H1 (cell line): ENCODE results near the gene OR4M1. TPM values are rescaled to one million over a fixed set of nuclear protein-coding genes. Genes with fewer than 3 reads are reported as not detected.

Experiments used
- CTCF ChIA-PET: fragments of 300-600 bp; sonication (Branson Sonifier 250); formaldehyde crosslinking; loops from one replicate; lab custom pipeline; 2021; ENCODE audit not compliant: partially characterized antibody; lab: Charles Lee
- POLR2A ChIA-PET: fragments of 300-600 bp; sonication (Branson Sonifier 250); formaldehyde crosslinking; loops from one replicate; lab custom pipeline; 2021; ENCODE audit warnings: inconsistent platforms; ENCODE audit not compliant: partially characterized antibody; lab: Charles Lee
- DNase-seq, 2 experiments: peaks; one replicate each; pipeline versions ENCODE4 v3.0.0 to v3.0.0-alpha.2; 2010 to 2022; ENCODE audit warnings: low spot score in 2 of 2, low read depth in 1 of 2, mixed read lengths in 1 of 2
- FAIRE-seq: peaks from 2 replicates; lab custom pipeline; 2011; peaks lifted over from hg19 to GRCh38; lab: Jason Lieb, UNC
- H2AFZ ChIP-seq: 2 replicates; pipeline ENCODE4 v1.8.1; 2012; ENCODE audit warnings: low read length, inconsistent platforms
- H2AK5ac ChIP-seq: 2 replicates; pipeline ENCODE4 v1.6.1; 2013; ENCODE audit warnings: low read depth, low read length
- H2BK120ac ChIP-seq: replicated peaks from 2 replicates; pipeline ENCODE3; 2013; ENCODE audit warnings: low read depth, low read length, inconsistent platforms
- H2BK12ac ChIP-seq: 2 replicates; pipeline ENCODE4 v1.6.1; 2013; ENCODE audit warnings: low read depth, low read length
- H2BK15ac ChIP-seq: 2 replicates; pipeline ENCODE4 v1.6.1; 2013; ENCODE audit warnings: low read length
- H2BK20ac ChIP-seq: 2 replicates; pipeline ENCODE4 v1.6.1; 2013; ENCODE audit warnings: low read length
- H2BK5ac ChIP-seq: 2 replicates; pipeline ENCODE4 v1.6.1; 2013; ENCODE audit warnings: low read depth, low read length
- H3K14ac ChIP-seq: 2 replicates; pipeline ENCODE4 v1.6.1; 2013; ENCODE audit warnings: inconsistent platforms; ENCODE audit not compliant: insufficient read length
- H3K18ac ChIP-seq: 2 replicates; pipeline ENCODE4 v1.6.1; 2013; ENCODE audit warnings: low read length; ENCODE audit errors: extremely low read depth
- H3K23ac ChIP-seq: 2 replicates; pipeline ENCODE4 v1.6.1; 2013; ENCODE audit warnings: inconsistent platforms; ENCODE audit not compliant: insufficient read length
- H3K23me2 ChIP-seq: 2 replicates; pipeline ENCODE4 v1.6.1; 2013; ENCODE audit warnings: low read depth, low read length
- H3K27ac ChIP-seq: 2 replicates; pipeline ENCODE4 v1.6.1; 2011; ENCODE audit warnings: low read depth, low read length, inconsistent platforms
- H3K27me3 ChIP-seq, 4 experiments: replicated peaks in 1 of 4; 1 replicate in 1 of 4; 2 replicates in 3 of 4; pipeline versions ENCODE4 v1.6.1 to v1.8.1; 2011 to 2013; ENCODE audit warnings: low read length in 3 of 4, mild to moderate bottlenecking in 3 of 4, inconsistent platforms in 2 of 4, mixed read lengths in 2 of 4, moderate library complexity in 1 of 4; ENCODE audit not compliant: control insufficient read depth in 3 of 4, insufficient read depth in 3 of 4; ENCODE audit errors: extremely low read depth in 1 of 4
- H3K36me3 ChIP-seq, 4 experiments: 2 replicates each; pipeline versions ENCODE4 v1.6.1 to v1.8.1; 2011 to 2013; ENCODE audit warnings: mild to moderate bottlenecking in 4 of 4, low read length in 3 of 4, moderate library complexity in 2 of 4, control low read depth in 1 of 4, inconsistent platforms in 1 of 4; ENCODE audit not compliant: insufficient read depth in 4 of 4, control insufficient read depth in 2 of 4
- H3K4ac ChIP-seq: replicated peaks from 2 replicates; pipeline ENCODE3; 2013; ENCODE audit warnings: low read length, low read depth, mixed read lengths, inconsistent platforms; ENCODE audit not compliant: insufficient read length
- H3K4me1 ChIP-seq, 4 experiments: replicated peaks in 1 of 4; 1 replicate in 1 of 4; 2 replicates in 3 of 4; pipeline versions ENCODE4 v1.6.1 to v1.8.1; 2011 to 2013; ENCODE audit warnings: low read length in 3 of 4, inconsistent platforms in 2 of 4, mixed read lengths in 1 of 4; ENCODE audit not compliant: insufficient read depth in 4 of 4, control insufficient read depth in 3 of 4
- H3K4me2 ChIP-seq, 2 experiments: 2 replicates each; pipeline versions ENCODE4 v1.6.1 to v1.8.1; 2011 to 2013; ENCODE audit warnings: low read depth in 2 of 2, low read length in 2 of 2, control low read depth in 1 of 2, inconsistent platforms in 1 of 2, mild to moderate bottlenecking in 1 of 2; ENCODE audit not compliant: insufficient read depth in 1 of 2
- H3K4me3 ChIP-seq, 4 experiments: fragments of 200-600, 300-600 bp in 1 of 4; sonication (generic), shearing (Covaris generic), sonication (Bioruptor Twin) in 1 of 4; 2 replicates each; pipeline versions ENCODE4 v1.5.1 to v1.8.1; 2011 to 2016; ENCODE audit warnings: low read length in 4 of 4, low read depth in 3 of 4, control low read depth in 2 of 4, inconsistent platforms in 2 of 4, mild to moderate bottlenecking in 2 of 4, mixed read lengths in 1 of 4, moderate library complexity in 1 of 4; ENCODE audit not compliant: insufficient read depth in 2 of 4; ENCODE audit errors: extremely low read depth in 1 of 4
- H3K56ac ChIP-seq: replicated peaks from 2 replicates; pipeline ENCODE3; 2013; ENCODE audit warnings: low read depth, mild to moderate bottlenecking, mixed read lengths, low read length, inconsistent platforms; ENCODE audit not compliant: insufficient read length
- H3K79me1 ChIP-seq: 2 replicates; pipeline ENCODE4 v1.6.1; 2013; ENCODE audit warnings: low read depth, low read length, control low read depth
- H3K79me2 ChIP-seq, 2 experiments: 2 replicates each; pipeline versions ENCODE4 v1.6.1 to v1.8.1; 2012 to 2013; ENCODE audit warnings: low read length in 2 of 2, mild to moderate bottlenecking in 2 of 2, inconsistent platforms in 1 of 2; ENCODE audit not compliant: insufficient read depth in 2 of 2, control insufficient read depth in 1 of 2
- H3K9ac ChIP-seq, 4 experiments: replicated peaks in 1 of 4; 1 replicate in 1 of 4; 2 replicates in 3 of 4; pipeline versions ENCODE4 v1.6.1 to v1.8.1; 2011 to 2013; ENCODE audit warnings: low read depth in 3 of 4, low read length in 3 of 4, control low read depth in 2 of 4, mild to moderate bottlenecking in 2 of 4, moderate library complexity in 2 of 4, inconsistent platforms in 1 of 4; ENCODE audit errors: extremely low read depth in 1 of 4
- H3K9me3 ChIP-seq, 2 experiments: 2 replicates each; pipeline versions ENCODE4 v1.6.1 to v1.8.1; 2012 to 2013; ENCODE audit warnings: mild to moderate bottlenecking in 2 of 2, moderate library complexity in 2 of 2, control low read depth in 1 of 2, inconsistent platforms in 1 of 2, low read depth in 1 of 2, low read length in 1 of 2, mixed read lengths in 1 of 2; ENCODE audit not compliant: insufficient read depth in 2 of 2
- H4K20me1 ChIP-seq, 2 experiments: replicated peaks in 1 of 2; 2 replicates each; pipeline versions ENCODE3 to v1.8.1; 2011 to 2013; ENCODE audit warnings: inconsistent platforms in 2 of 2, low read length in 2 of 2, mild to moderate bottlenecking in 1 of 2; ENCODE audit not compliant: insufficient read depth in 2 of 2, control insufficient read depth in 1 of 2
- H4K5ac ChIP-seq: 2 replicates; pipeline ENCODE4 v1.6.1; 2013; ENCODE audit warnings: low read length, low read depth, mixed read lengths, inconsistent platforms; ENCODE audit not compliant: insufficient read length
- H4K8ac ChIP-seq: 2 replicates; pipeline ENCODE4 v1.8.0; 2013; ENCODE audit warnings: mild to moderate bottlenecking, moderate library complexity, low read length, inconsistent platforms; ENCODE audit not compliant: insufficient read depth; ENCODE audit errors: extremely low read depth
- H4K91ac ChIP-seq: replicated peaks from 2 replicates; pipeline ENCODE3; 2013; ENCODE audit warnings: low read length, mixed read lengths, inconsistent platforms; ENCODE audit not compliant: insufficient read length
- CTCF ChIP-seq, 3 experiments: IDR thresholded peaks; 1 replicate in 2 of 3; 2 replicates in 1 of 3; pipeline versions ENCODE4 v1.5.1 to v1.6.1; 2011; ENCODE audit warnings: low read length in 3 of 3, mild to moderate bottlenecking in 3 of 3, inconsistent platforms in 2 of 3, low read depth in 1 of 3, moderate library complexity in 1 of 3; ENCODE audit not compliant: insufficient read depth in 1 of 3; ENCODE audit errors: control extremely low read depth in 1 of 3
- PHF8 ChIP-seq: fragments of 200-600 bp; sonication (generic); conservative IDR thresholded peaks from 2 replicates; pipeline ENCODE4 v1.7.1; 2012; ENCODE audit warnings: low read depth, mild to moderate bottlenecking, inconsistent platforms, low read length, moderate library complexity
- RNF2 ChIP-seq: fragments of 200-900, 300-1000 bp; sonication (generic); IDR thresholded peaks from 2 replicates; pipeline ENCODE4 v1.7.1; 2016; ENCODE audit warnings: borderline replicate concordance, low read depth, mild to moderate bottlenecking, antibody characterized with exemption, low read length; ENCODE audit not compliant: poor library complexity, severe bottlenecking; ENCODE audit errors: missing control alignments
- WGBS, 2 experiments: shearing (Covaris generic) in 1 of 2; methylation state at CpG; one replicate each; pipeline versions ENCODE4 v1.1.6 to v1.1.7; 2013 to 2015; ENCODE audit warnings: low lambda C conversion rate in 2 of 2, mixed read lengths in 2 of 2, inconsistent platforms in 1 of 2, low coverage in 1 of 2, missing lambda C conversion rate in 1 of 2; ENCODE audit not compliant: insufficient replicate concordance in 2 of 2, insufficient coverage in 1 of 2, insufficient read length in 1 of 2; ENCODE audit errors: extremely low coverage in 1 of 2, missing lambda C conversion rate in 1 of 2; 5-methylcytosine and 5-hydroxymethylcytosine counted together
- polyA plus RNA-seq, 7 experiments: library from polyadenylated mRNA; depleted of rRNA in 3 of 7; stranded (reverse) in 5 of 7; unstranded in 2 of 7; fragments of >200 nt in 5 of 7; fragments of 200-250 nt in 2 of 7; gene quantifications; 1 replicate in 5 of 7; 2 replicates in 1 of 7; 4 replicates in 1 of 7; pipeline versions ENCODE4 v1.2.1 to v1.2.3, GENCODE V29; 2011 to 2013; ENCODE audit warnings: missing spikeins in 2 of 7, mixed read lengths in 2 of 7
- total RNA-seq: library from RNA; stranded (reverse); fragmentation: NEBNext Ultra II Directional; extraction: Animal tissue kit (Norgen Biotek cat#: 25700); gene quantifications from 2 replicates; pipeline ENCODE4 v1.2.1, GENCODE V29; 2021

The OR4M1 gene
- total and polyA plus RNA-seq, 2 of the 8 experiments (the other 6 are each of a cell fraction or from before 2014, with no cell fraction given) = not detected

- Histone ChIP-seq H3K23me2 (no peaks in the 10 kb centered on the region), H3K4me2 (no peak overlapping the region), H2BK20ac (no peak overlapping the region), H2BK120ac (no peak overlapping the region), H3K27ac (no peak overlapping the region), H3K56ac (no peak overlapping the region), H3K27me3 (no peaks in the 10 kb centered on the region), H4K5ac (no peak overlapping the region), H3K4ac (no peak overlapping the region), H2AK5ac (no peak overlapping the region), H4K91ac (no peak overlapping the region), H2BK15ac (no peak overlapping the region), H3K18ac (no peak overlapping the region), H3K79me1 (no peaks in the 10 kb centered on the region), H3K4me3 (no peak overlapping the region), H2AFZ (no peak overlapping the region), H3K23ac (no peak overlapping the region), H3K79me2 (no peaks in the 10 kb centered on the region), H4K20me1 (no peaks in the 10 kb centered on the region), H2BK12ac (no peak overlapping the region), H3K9me3 (peaks cover 31 to 63% of the 10 kb centered on the region in 2 experiments), H2BK5ac (no peak overlapping the region), H3K36me3 (no peaks in the 10 kb centered on the region; a peak in 1 of 8 replicates), H3K4me1 (no peaks in the 10 kb centered on the region), H4K8ac (no peak overlapping the region), H3K9ac (no peak overlapping the region), H3K14ac (no peak overlapping the region)
- POLR2A ChIA-PET = no interaction called here
- no peak for DNase-seq
- no peak for FAIRE-seq
- CTCF ChIA-PET = no interaction called here
- TF ChIP-seq RNF2 (no peak), PHF8 (no peak), CTCF (IDR thresholded peaks at IDR 0.05; ENCODE audit: control extremely low read depth in 1 of 3, insufficient read depth in 1 of 3, low read depth in 1 of 3, low read length in 3 of 3) (no peak)
- 76% methylated on average over 5 of the region's 5 CpGs; no CpG with 5 or more reads in 1 of the 2 experiments for WGBS, 2 experiments
Measured at GRCh38 chr14:19799880-19800279, 26.6 kb downstream of the OR4M1 start.
